KG1 (cell line): Measurements from ENCODE around the gene YIF1B.

Experiments
- DNase-seq: peaks from one replicate; lab custom pipeline; 2025; lab: John Stamatoyannopoulos, UW

The YIF1B gene

GRCh38 chr19:38335949-38336637, 20.3 kb upstream of the YIF1B start:
- peak; percentile 50 for DNase-seq

GRCh38 chr19:38333245-38333644, 17.5 kb upstream of the YIF1B start:
- no peak for DNase-seq

DNA sequence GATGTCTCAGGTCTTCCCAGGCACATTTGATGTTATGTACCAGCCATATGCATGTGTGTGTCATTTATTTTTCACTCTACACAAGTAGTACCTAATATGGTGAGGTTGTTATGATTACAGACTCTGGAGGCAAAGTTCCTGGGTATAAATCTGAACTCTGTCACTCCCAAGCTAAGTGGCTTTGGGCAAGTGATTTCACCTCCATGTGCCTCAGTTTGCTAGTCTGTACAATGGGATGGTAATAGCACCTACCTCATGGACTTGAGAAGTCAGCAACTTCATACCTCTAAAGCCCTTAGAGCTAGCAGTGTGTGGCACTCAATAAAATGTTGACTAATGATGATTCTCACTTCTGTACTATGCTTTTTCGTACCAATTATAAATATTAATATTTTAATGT, 16.0 kb upstream of the YIF1B start:
- DNase-seq: no peak

- DNase-seq: no peak
Observed at GRCh38 chr19:38329651-38330050, 13.9 kb upstream of the YIF1B start.

- no peak for DNase-seq
Observed at GRCh38 chr19:38326591-38326990, 10.8 kb upstream of the YIF1B start.

DNA sequence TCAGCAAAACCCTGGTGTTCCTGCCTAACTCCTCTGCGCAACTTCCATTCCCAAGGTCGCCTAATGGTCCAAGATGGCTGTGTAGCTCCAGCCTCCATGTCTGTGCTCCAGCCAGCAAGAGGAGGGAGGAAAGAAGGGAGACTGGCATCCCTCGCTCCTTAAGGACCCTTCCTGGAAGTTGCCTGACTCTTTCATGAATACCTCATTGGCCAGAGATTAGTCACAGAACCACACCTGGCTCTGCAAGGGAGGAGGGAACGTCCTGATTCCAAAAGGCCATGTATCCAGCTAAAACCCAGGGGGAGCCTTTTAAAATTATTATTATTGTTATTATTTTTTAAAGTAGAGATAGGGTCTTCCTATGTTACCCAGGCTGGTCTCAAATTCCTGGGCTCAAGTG, 8.7 kb upstream of the YIF1B start:
- DNase-seq: no peak

- no peak for DNase-seq
Observed at GRCh38 chr19:38323291-38323690, 7.5 kb upstream of the YIF1B start.

DNA sequence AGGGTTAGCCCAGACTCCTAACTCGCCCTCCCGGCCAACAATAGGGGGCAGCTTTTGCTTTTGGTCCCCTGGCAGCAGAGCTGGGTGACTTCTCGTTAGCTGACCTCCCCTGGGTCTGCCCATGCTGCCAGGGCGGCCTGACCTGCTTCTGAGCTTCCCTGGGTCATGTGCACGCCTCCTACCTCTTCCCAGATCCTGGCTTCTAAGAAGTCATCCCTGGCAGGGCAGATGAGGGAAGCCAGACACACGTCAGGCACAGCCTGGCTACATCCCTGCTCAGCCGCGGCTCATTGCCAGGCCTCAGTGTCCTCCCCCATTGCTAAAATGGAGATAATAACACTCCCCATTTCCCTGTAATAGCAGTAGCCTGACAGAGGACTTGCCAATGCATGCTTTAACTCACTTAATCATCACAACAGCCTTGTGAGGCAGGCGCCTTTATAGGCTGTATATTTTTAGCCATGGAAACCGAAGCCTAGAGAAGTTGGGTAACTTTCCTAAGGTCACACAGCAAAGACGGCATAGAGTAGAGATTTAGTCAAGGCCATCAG, 6.0 kb upstream of the YIF1B start:
- DNase-seq: no peak

GRCh38 chr19:38320969-38321339, 5.2 kb upstream of the YIF1B start:
- DNase-seq: no peak

DNA sequence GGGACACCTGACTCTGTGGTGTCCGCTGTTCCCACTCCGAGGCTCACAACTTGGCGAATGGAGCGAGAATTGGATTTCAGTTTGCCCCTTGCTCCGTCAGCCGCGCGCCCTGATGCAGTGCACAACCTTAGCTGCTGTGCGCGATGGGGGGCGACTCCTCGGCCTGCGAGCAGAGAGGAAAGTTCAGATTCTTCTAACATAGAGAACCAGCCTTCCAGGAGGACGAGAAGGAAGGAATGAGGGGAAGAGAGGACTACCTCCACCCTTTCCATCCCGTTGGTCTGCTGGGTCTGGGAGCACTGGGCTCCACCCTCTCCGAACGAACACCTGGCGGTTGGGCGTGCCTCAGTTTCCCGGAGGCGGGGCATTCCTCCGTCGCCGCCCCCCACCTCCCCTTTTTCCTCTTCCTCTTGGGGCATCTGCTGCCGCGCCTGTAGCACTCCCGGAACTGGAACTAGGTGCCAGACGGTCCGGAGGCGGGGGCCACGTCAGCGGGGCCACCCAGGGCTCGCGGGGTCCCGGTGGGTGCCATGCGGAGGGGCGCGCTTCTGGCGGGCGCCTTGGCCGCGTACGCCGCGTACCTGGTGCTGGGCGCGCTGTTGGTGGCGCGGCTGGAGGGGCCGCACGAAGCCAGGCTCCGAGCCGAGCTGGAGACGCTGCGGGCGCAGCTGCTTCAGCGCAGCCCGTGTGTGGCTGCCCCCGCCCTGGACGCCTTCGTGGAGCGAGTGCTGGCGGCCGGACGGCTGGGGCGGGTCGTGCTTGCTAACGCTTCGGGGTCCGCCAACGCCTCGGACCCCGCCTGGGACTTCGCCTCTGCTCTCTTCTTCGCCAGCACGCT, 3.9 kb upstream of the YIF1B start, which contains the start of gene KCNK6:
TSS of gene KCNK6 (plus strand) at position 425 of the 838 bp plus-strand sequence. CDS start at position 531, 106 bp downstream.
- no peak for DNase-seq

GRCh38 chr19:38318660-38319059, 2.9 kb upstream of the YIF1B start:
- DNase-seq: no peak

GRCh38 chr19:38317104-38317612, 1.4 kb upstream of the YIF1B start:
- peak; percentile 53 for DNase-seq

DNA sequence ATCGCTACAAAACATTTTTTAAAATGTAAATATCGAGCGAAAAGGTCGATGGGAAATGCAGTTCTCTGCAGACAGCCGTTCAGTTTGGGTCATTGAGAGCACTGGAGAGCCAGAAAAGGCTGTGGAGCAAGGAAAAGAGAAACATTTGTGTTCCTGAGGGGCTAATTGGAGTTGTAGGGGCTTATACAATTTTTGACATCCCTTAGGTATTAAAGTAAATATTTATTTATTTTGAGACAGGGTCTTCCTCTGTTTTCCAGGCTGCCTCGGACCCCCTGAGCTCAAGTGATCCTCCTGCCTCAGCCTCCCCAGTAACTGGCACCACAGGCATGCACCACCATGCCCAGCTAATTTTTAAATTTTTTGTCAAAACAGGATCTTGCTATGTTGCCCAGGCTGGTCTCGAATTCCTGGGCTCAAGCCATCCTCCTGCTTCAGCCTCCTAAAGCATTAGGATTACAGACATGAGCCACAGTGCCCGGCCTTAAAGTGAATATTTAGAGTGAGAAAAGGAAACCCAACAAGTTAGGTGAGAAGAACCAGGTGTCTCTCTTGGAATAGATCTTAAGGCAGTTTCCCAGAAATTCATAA, 825 bp upstream of the YIF1B start:
- no peak for DNase-seq

- DNase-seq: no peak
Observed at GRCh38 chr19:38310986-38311385, 4.8 kb downstream of the YIF1B start.

DNA sequence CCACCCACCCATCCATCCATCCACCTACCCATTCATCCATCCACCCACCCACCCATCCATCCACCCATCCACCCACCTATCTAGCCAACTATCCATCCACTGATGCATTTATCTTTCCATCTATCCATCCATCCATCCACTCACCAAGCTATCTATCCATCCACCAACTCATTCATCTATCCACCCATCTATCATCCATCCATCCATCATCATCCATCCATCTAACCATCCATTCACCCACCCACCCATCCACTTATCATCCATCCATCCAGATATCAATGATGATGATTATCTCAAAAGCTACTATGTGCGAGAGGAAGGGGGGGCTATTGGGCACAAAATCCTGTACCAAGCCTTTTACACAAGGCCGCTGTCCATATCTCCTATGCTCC, 5.5 kb downstream of the YIF1B start:
- no peak for DNase-seq

DNA sequence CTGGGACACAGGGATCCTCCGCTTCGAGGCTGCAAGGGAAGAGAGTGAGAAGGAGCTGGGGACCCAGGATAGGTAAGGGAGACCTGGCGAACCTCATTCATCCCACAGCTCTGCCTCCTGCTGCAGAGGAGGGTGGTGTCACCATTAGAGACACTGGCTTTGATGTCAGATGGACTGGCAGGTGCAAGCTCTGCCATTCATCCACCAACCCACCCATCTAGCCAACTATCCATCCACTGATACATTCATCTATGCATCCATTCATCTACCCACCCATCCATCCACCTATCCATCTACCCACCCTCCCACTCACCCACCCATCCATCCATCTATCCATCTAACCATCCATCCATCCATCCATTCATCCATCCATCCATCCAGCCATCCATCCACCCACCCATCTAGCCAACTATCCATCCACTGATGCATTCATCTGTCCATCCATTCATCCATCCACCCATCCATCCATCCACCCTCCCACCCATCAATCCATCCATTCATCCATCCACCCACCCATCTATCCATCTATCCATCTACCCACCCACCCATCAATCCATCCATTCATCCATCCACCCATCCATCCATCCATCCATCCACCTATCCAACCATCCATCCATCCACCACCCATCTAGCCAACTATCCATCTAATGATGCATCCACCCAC, 6.0 kb downstream of the YIF1B start:
- no peak for DNase-seq

DNA sequence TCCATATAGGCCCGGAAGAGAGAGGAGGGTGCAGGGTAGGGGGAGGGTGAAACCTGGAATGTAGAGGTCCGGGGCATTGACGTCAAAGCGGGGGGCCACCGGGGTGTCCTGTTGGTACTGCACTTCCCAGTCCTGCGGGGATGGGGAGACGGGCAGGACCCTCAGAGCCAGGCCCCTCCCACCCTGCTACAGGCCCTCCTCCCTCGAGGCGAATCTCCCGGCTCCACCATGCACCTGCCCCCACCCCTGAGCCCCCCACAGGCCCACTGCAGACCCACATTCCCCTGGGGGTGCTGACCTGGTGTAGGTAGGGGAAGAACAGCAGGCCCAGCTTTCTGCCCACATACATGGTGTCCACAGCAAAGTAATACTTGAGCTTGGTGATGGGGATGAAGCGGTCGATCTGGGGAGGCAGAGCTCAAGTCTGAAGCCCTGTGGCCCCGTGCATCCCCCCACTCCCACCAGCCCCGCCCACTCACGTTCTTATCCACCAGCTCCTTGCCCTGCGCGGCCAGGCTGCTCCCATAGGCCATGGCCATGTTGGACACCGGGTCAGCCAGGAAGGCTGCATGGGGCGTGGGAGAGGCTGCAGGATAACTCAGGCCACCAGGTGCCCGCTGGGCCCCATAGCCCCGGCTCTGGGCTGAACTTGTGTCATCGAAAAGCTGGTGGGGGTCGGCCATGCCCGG, 6.7 kb downstream of the YIF1B start:
- DNase-seq: no peak

- DNase-seq: no peak
Observed at GRCh38 chr19:38308006-38308766, 7.6 kb downstream of the YIF1B start.

- DNase-seq: no peak
Observed at GRCh38 chr19:38307597-38307996, 8.2 kb downstream of the YIF1B start.

GRCh38 chr19:38307076-38307475, 8.7 kb downstream of the YIF1B start:
- no peak for DNase-seq

- DNase-seq: no peak
Observed at GRCh38 chr19:38306236-38306635, 9.5 kb downstream of the YIF1B start.
